Neural progenitor cell (in vitro differentiated cells): Measurements from ENCODE around the gene SPSB2. TPM values are rescaled to one million over a fixed set of nuclear protein-coding genes. Genes with fewer than 3 reads are reported as not detected.

Source experiments
- DNase-seq: peaks from one replicate; pipeline ENCODE4 v3.0.0-alpha.2; 2016; ENCODE audit warnings: low spot score
- H2AFZ ChIP-seq: fragments of 200-600 bp; sonication (generic); replicated peaks from 2 replicates; pipeline ENCODE4 v1.6.1; 2016; ENCODE audit warnings: antibody characterized with exemption
- H3F3A ChIP-seq: fragments of 200-600 bp; sonication (generic); 2 replicates; pipeline ENCODE4 v1.6.1; 2016; ENCODE audit warnings: antibody characterized with exemption, low read depth
- H3K27ac ChIP-seq: fragments of 200-600 bp; sonication (generic); 2 replicates; pipeline ENCODE4 v1.5.1; 2016; ENCODE audit warnings: mild to moderate bottlenecking
- H3K27me3 ChIP-seq: fragments of 200-600 bp; sonication (generic); 2 replicates; pipeline ENCODE4 v1.6.1; 2016; ENCODE audit warnings: mild to moderate bottlenecking, moderate library complexity
- H3K36me3 ChIP-seq: fragments of 200-600 bp; sonication (generic); 2 replicates; pipeline ENCODE4 v1.5.1; 2016
- H3K4me1 ChIP-seq: fragments of 200-600 bp; sonication (generic); 2 replicates; pipeline ENCODE4 v1.6.1; 2016; ENCODE audit warnings: mixed run types
- H3K4me2 ChIP-seq: fragments of 200-600 bp; sonication (generic); 2 replicates; pipeline ENCODE4 v1.6.1; 2016
- H3K4me3 ChIP-seq: fragments of 200-600 bp; sonication (generic); 2 replicates; pipeline ENCODE4 v1.5.1; 2016
- H3K79me2 ChIP-seq: fragments of 200-600 bp; sonication (generic); 2 replicates; pipeline ENCODE4 v1.6.1; 2016; ENCODE audit warnings: low read depth
- H3K9ac ChIP-seq: fragments of 200-600 bp; sonication (generic); 2 replicates; pipeline ENCODE4 v1.6.1; 2016
- H3K9me3 ChIP-seq: fragments of 200-600 bp; sonication (generic); 2 replicates; pipeline ENCODE4 v1.5.1; 2016; ENCODE audit warnings: low read depth
- H4K20me1 ChIP-seq: fragments of 200-600 bp; sonication (generic); 2 replicates; pipeline ENCODE4 v1.6.1; 2016; ENCODE audit warnings: low read depth
- H3K27ac Mint-ChIP-seq: 3 replicates; pipeline ENCODE4 v1.8.0; 2021; ENCODE audit warnings: mixed read lengths
- H3K27me3 Mint-ChIP-seq: 2 replicates; pipeline ENCODE4 v1.8.0; 2022; ENCODE audit warnings: low read depth, mild to moderate bottlenecking, inconsistent platforms, moderate library complexity, mixed read lengths; ENCODE audit not compliant: insufficient read depth
- H3K36me3 Mint-ChIP-seq: 3 replicates; pipeline ENCODE4 v1.8.0; 2021; ENCODE audit warnings: mixed read lengths
- H3K4me1 Mint-ChIP-seq: 3 replicates; pipeline ENCODE4 v1.8.0; 2021; ENCODE audit warnings: mixed read lengths
- H3K4me3 Mint-ChIP-seq: 3 replicates; pipeline ENCODE4 v1.8.0; 2021; ENCODE audit warnings: mild to moderate bottlenecking, moderate library complexity, mixed read lengths
- H3K9me3 Mint-ChIP-seq: 3 replicates; pipeline ENCODE4 v1.8.0; 2020; ENCODE audit warnings: mixed read lengths
- EZH2 ChIP-seq: fragments of 200-600 bp; sonication (generic); IDR thresholded peaks from 2 replicates; pipeline ENCODE4 v1.6.1; 2017; ENCODE audit warnings: antibody characterized with exemption, mild to moderate bottlenecking, moderate library complexity
- EZH2phosphoT487 ChIP-seq: fragments of 200-600 bp; sonication (generic); IDR thresholded peaks from 2 replicates; pipeline ENCODE4 v1.6.1; 2017; ENCODE audit warnings: antibody characterized with exemption
- total RNA-seq: library from RNA; depleted of rRNA; stranded (reverse); fragments of >200 nt; gene quantifications from 2 replicates; pipeline ENCODE4 v1.2.3, GENCODE V29; 2015; ENCODE audit warnings: low replicate concordance
- TF ChIP-seq, protein P1 (sequence below): fragments of 200-600 bp; sonication (generic); IDR thresholded peaks from 2 replicates; pipeline ENCODE4 v1.5.1; 2017; ENCODE audit warnings: antibody characterized with exemption, mild to moderate bottlenecking

Gene SPSB2
- total RNA-seq, 1 donor from 2014 or later = 0.65 TPM

DNA sequence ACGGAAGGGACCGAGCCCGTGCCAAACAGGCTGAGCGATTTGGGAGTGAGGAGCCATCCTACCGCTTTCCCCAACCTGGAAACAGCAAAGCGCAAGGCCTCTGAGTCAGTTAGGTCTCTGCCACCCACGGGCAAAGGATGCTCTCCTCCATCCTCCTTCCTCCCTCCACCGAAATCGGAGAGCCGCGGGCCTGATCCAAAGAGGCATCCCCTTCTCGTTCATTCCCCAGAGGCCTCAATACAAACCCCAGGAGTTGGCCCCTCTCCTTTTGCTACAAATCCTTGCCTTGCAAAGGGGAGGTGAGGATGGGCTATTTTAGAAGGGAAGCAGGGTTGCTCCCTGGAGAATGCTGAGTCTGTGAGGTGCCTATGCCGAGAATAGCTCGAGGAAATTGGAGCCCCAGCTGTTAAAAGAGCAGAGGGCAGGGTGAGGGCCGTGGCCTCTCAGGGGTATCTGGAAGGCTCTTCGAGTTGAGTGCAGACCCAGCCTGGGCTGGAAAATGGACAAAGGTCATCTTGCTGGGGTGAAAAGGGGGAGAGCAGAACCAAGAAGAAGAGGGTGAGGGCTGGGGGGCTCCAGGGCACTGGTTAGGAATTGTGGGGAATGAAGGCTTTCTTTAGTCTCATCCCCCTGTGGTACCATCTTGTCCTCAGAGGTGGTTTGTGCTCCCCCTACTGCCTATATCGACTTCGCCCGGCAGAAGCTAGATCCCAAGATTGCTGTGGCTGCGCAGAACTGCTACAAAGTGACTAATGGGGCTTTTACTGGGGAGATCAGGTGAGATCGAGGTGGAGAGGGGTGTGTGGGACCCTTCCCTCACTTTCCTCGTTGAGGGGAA, 4.7 kb downstream of the SPSB2 start:
- peaks cover 73% of the 10 kb centered on the region for H3F3A ChIP-seq
- Mint-ChIP-seq H3K36me3 (peaks cover 41% of the 10 kb centered on the region), H3K4me3 (peak overlapping the region; percentile 94), H3K4me1 (peaks cover 49% of the 10 kb centered on the region), H3K27ac (peak overlapping the region; percentile 86), H3K9me3 (no peaks in the 10 kb centered on the region), H3K27me3 (peaks cover 20% of the 10 kb centered on the region)
- H3K4me1 ChIP-seq = peaks cover 23% of the 10 kb centered on the region
- H3K9me3 ChIP-seq = no peaks in the 10 kb centered on the region
- H3K27ac ChIP-seq = peak overlapping the region; percentile 26
- H3K4me2 ChIP-seq = peak overlapping the region; percentile 100
- TF ChIP-seq EZH2phosphoT487 (no peak), EZH2 (no peak)
- TF ChIP-seq, protein P1, sequence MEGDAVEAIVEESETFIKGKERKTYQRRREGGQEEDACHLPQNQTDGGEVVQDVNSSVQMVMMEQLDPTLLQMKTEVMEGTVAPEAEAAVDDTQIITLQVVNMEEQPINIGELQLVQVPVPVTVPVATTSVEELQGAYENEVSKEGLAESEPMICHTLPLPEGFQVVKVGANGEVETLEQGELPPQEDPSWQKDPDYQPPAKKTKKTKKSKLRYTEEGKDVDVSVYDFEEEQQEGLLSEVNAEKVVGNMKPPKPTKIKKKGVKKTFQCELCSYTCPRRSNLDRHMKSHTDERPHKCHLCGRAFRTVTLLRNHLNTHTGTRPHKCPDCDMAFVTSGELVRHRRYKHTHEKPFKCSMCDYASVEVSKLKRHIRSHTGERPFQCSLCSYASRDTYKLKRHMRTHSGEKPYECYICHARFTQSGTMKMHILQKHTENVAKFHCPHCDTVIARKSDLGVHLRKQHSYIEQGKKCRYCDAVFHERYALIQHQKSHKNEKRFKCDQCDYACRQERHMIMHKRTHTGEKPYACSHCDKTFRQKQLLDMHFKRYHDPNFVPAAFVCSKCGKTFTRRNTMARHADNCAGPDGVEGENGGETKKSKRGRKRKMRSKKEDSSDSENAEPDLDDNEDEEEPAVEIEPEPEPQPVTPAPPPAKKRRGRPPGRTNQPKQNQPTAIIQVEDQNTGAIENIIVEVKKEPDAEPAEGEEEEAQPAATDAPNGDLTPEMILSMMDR = peak; percentile 35
- H3K79me2 ChIP-seq = peaks cover 45% of the 10 kb centered on the region
- DNase-seq = peak; percentile 45
- peak overlapping the region; percentile 96 for H3K4me3 ChIP-seq
- peak overlapping the region; percentile 73 for H3K9ac ChIP-seq
- H4K20me1 ChIP-seq = peaks cover 51% of the 10 kb centered on the region
- H3K36me3 ChIP-seq = no peaks in the 10 kb centered on the region
- H3K27me3 ChIP-seq = no peaks in the 10 kb centered on the region
- no peak overlapping the region for H2AFZ ChIP-seq

DNA sequence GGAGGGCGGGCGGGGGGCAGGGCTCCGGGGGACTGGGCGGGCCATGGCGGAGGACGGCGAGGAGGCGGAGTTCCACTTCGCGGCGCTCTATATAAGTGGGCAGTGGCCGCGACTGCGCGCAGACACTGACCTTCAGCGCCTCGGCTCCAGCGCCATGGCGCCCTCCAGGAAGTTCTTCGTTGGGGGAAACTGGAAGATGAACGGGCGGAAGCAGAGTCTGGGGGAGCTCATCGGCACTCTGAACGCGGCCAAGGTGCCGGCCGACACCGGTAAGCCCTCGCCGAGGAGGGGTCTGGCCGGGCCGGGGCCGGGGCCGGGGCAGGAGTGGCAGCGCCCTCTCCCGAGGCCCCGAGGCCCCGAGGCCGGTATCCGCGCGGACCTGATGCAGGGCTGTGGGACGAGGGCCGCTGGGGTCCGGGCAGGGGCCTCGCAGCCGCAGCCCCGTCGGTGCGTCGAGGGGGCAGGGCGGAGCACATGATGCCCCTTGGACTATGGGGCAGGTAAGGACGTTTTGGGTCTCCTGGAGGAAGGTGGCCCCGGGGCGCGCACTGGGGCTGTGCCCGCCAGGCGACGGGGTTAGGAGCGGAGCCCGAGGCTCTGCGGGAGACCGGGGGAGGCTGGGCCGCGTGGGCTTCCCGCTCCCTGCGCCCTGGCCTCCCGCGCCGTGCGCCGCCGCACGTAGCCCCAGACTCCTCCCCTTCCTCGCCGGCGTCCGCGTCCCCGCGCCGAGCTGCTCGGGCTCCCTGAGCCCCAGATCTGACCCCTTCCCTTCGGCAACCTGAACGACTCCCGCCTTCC, 5.5 kb downstream of the SPSB2 start, which contains the start of gene TPI1:
TSS of gene TPI1 (plus strand) at position 119 of the 798 bp plus-strand sequence. CDS start at position 155, 36 bp downstream.
- H3K27ac ChIP-seq = peak within 1 kb of the TSS; percentile 26
- no peaks in the 10 kb centered on the region for H3K27me3 ChIP-seq
- H3K79me2 ChIP-seq = peaks cover 41% of the 10 kb centered on the region
- peak within 1 kb of the TSS; percentile 96 for H3K4me3 ChIP-seq
- H3F3A ChIP-seq = peaks cover 69% of the 10 kb centered on the region
- H3K27me3 Mint-ChIP-seq = peaks cover 17% of the 10 kb centered on the region
- peak within 1 kb of the TSS; percentile 73 for H3K9ac ChIP-seq
- peaks cover 43% of the 10 kb centered on the region for H3K36me3 Mint-ChIP-seq
- peak within 1 kb of the TSS; percentile 100 for H3K4me2 ChIP-seq
- peaks cover 49% of the 10 kb centered on the region for H4K20me1 ChIP-seq
- peak within 1 kb of the TSS; percentile 86 for H3K27ac Mint-ChIP-seq
- peak; percentile 90 for DNase-seq
- TF ChIP-seq EZH2phosphoT487 = no peak
- no peak for TF ChIP-seq EZH2
- TF ChIP-seq, protein P1 = no peak
- H3K9me3 Mint-ChIP-seq = no peaks in the 10 kb centered on the region
- H3K9me3 ChIP-seq = no peaks in the 10 kb centered on the region
- no peak within 1 kb of the TSS for H2AFZ ChIP-seq
- peak within 1 kb of the TSS; percentile 96 for H3K4me3 Mint-ChIP-seq
- H3K4me1 ChIP-seq = peaks cover 23% of the 10 kb centered on the region
- H3K4me1 Mint-ChIP-seq = peaks cover 49% of the 10 kb centered on the region
- H3K36me3 ChIP-seq = no peaks in the 10 kb centered on the region

DNA sequence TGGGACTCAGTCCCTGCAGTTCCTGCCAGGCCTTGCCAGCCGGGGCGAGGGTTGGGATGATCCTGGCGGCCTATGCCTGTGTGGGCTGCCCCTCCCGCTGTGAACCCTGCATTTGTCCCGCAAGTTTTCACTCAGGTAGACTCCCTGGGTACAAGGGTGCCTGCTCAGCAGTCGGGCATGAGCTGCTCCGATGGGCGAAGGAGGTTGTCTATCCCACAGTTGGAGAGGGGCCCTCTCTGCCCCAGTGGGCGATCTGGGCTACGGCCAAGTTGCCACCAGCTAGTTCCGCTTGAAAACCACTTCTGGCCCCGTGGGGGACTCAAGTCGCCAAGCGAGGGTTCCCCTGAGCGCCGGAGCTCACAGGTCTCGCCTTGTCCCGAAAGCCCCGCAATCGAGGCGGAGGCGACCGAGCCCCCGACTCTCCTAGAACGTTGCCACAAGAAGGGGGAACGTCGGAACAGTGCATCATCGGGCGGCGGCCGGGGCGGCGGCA, 6.1 kb downstream of the SPSB2 start:
- no peak overlapping the region for H3K27ac ChIP-seq

More for the DNA sequence above, 6.1 kb downstream of the SPSB2 start:
- H3K4me1 Mint-ChIP-seq = peaks cover 42% of the 10 kb centered on the region
- H3K27ac Mint-ChIP-seq = no peak overlapping the region
- Histone ChIP-seq H3K4me3 (peak overlapping the region; percentile 96), H2AFZ (no peak overlapping the region), H3K4me2 (peak overlapping the region; percentile 100), H3K9ac (no peak overlapping the region), H3K9me3 (no peaks in the 10 kb centered on the region), H3K36me3 (no peaks in the 10 kb centered on the region), H3K27me3 (no peaks in the 10 kb centered on the region), H4K20me1 (peaks cover 45% of the 10 kb centered on the region), H3K4me1 (peaks cover 20% of the 10 kb centered on the region), H3F3A (peaks cover 64% of the 10 kb centered on the region), H3K79me2 (peaks cover 37% of the 10 kb centered on the region)
- H3K27me3 Mint-ChIP-seq = peaks cover 17% of the 10 kb centered on the region
- no peaks in the 10 kb centered on the region for H3K9me3 Mint-ChIP-seq
- peaks cover 48% of the 10 kb centered on the region for H3K36me3 Mint-ChIP-seq
- peak overlapping the region; percentile 96 for H3K4me3 Mint-ChIP-seq
- no peak for DNase-seq
- TF ChIP-seq EZH2phosphoT487 (peak; percentile 16), EZH2 (no peak)
